ENCODE results near the gene RTN4RL1.

The RTN4RL1 gene

DNA sequence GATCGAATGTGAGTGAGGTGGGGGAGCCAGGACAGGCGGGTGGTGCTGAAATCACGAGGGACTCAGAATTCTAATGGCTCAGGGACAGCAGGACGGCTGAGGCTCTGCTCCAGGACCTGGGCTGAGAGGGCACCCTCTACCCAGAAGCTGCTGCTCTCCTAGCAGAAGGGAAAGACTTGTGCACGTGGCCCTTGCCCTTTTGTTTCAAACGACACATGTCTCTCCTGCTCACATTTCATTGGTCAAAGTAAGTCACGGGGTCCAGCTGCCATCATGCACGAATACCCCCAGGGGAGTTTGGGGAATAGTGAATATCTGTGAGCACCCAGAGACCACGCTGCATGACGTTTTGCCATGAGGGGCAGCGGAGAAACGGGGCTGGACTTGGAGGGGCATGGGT, 73.2 kb downstream of the RTN4RL1 start:
- TF ChIP-seq, protein P1, sequence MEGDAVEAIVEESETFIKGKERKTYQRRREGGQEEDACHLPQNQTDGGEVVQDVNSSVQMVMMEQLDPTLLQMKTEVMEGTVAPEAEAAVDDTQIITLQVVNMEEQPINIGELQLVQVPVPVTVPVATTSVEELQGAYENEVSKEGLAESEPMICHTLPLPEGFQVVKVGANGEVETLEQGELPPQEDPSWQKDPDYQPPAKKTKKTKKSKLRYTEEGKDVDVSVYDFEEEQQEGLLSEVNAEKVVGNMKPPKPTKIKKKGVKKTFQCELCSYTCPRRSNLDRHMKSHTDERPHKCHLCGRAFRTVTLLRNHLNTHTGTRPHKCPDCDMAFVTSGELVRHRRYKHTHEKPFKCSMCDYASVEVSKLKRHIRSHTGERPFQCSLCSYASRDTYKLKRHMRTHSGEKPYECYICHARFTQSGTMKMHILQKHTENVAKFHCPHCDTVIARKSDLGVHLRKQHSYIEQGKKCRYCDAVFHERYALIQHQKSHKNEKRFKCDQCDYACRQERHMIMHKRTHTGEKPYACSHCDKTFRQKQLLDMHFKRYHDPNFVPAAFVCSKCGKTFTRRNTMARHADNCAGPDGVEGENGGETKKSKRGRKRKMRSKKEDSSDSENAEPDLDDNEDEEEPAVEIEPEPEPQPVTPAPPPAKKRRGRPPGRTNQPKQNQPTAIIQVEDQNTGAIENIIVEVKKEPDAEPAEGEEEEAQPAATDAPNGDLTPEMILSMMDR (conservative IDR thresholded peaks at IDR 0.05) = no peak
- no peak overlapping the region for H3K27ac ChIP-seq

DNA sequence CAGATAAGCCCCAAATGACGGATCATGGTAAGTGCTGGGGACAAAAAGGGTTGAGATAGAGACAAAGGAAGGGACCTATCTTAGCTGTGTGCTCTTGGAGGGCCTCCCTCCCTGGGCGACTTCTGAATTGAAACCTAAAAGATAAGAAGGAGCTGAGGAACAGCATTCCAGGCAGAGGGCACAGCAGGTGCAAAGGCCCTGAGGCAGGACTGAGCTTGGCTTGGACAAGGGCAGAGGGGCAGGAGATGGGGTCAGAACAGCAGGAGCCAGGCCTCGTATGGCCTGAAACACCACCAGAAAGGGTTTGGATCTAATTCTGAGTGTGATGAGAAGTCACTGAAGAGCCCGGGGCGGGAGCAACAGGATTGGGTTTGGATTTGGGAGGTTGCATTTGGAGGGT, 75.4 kb downstream of the RTN4RL1 start:
- TF ChIP-seq, protein P1 (conservative IDR thresholded peaks at IDR 0.05) = no peak
- H3K27ac ChIP-seq = no peak overlapping the region

DNA sequence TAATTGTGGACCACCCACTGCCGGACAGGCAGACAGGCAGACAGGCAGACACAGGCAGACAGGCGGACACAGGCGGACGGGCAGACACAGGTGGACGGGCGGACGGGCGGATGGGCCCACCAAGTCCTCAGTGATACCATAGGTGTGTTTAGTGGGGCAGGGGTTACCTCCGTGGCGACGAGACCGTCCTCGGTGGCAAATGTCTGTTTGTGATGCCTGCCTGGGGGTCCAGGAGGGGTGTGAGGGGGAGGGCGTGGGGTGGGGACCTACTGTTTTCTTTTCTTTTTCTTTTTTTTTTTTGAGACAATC, 76.7 kb downstream of the RTN4RL1 start:
- no peak overlapping the region for H3K27ac ChIP-seq
- TF ChIP-seq, protein P1 (conservative IDR thresholded peaks at IDR 0.05) = no peak

DNA sequence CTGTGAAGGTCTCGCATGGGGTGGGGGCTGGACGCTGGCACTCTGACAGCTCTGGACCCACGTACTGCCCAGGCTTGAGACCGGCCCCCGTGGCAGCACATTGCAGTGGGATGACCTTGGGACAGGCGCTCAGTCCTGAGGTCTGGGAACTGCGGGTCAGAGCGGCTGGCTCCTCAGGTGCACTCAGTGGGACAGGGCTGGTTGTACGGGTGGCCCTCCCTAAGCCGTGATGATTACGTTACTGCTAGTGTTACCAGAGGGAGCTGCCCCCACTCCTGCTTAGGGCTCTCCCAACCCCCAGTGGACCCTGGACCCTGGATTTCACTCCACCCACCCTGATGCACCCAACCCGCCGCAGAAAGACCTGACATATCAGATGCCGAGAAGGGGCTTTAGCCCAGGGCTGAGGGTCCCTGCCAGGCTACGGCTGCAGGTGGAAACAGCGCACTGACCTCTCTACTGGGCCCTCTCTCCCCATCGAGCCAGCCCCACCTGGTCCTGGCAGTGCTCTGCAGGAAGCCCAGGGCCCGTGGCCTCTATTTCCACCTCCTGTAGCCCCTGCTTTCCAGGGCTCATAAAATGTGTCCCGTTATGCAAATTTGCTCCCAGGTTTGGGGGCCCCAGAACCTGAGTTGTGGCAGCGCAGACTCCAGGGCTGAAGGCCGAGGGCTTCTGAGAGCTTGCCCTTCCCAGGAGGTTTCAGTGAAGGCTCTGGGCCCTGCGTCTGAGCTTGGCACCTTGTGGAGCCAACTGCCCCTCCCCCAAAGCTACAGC, 77.2 kb downstream of the RTN4RL1 start:
- H3K27ac ChIP-seq = no peak overlapping the region
- TF ChIP-seq, protein P1 (conservative IDR thresholded peaks at IDR 0.05) = no peak

DNA sequence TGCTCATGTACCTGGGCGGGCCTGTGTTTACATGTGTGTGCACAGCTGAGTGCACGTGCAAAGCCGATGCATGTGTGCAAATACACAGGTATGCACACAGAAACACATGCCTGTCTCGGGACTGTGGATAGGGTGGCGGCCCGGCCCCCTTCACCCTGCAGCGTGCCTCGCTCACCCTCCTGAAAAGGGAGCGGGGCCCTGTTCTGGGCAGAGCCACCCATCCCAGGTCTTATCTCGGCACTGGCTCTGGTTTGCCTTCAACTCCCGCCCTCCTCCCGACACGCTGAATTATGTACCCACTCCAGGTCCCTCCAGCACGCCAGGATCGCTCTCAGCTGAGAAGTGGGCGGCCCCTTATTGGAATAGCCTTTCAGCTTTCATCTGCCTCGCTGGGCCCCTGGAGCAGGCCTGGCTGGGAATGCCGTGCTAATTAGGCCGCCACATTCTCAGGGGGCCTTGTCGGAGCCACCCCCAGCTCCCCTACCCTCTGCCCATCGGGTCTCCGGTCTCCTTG, 77.8 kb downstream of the RTN4RL1 start:
- TF ChIP-seq, protein P1 (conservative IDR thresholded peaks at IDR 0.05) = no peak
- H3K27ac ChIP-seq = no peak overlapping the region

DNA sequence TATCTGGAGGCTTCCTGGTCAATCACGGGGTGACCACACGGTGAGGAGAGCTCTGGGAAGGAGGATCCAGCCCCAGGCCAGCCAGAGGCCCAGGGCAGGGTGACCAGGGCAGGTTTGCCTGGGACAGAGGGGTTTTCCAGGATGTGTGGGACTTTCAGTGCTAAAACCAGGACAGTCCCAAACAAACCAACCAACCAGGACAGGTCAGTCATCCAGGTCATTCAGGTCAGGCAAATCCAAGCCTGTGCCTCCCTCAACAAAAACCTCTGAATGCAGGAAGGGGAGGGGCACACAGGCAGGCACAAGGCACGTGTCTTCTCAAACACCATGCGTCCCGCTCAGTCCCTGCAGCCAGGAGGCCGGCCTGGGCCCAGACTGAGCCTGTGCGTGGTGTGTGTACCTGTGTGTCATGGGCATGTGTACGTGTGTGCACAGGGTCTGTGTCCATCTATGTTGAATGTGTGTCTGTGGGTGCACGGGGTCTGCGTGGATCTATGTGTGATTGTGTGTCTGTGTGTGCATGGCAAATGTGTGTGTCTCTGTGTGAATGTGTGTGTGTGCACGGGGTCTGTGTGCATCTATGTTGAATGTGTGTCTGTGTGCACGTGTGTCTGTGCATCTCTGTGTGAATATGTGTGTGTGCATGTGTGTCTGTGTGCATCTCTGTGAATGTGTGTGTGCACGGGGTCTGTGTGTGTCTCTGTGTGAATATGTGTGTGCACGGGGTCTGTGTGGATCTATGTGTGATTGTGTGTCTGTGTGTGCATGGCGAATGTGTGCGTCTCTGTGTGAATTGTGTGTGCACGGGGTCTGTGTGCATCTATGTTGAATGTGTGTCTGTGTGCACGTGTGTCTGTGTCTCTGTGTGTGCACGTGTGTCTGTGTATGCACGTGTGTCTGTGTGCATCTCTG, 78.9 kb downstream of the RTN4RL1 start:
- no peak overlapping the region for H3K27ac ChIP-seq
- TF ChIP-seq, protein P1 (conservative IDR thresholded peaks at IDR 0.05) = no peak

DNA sequence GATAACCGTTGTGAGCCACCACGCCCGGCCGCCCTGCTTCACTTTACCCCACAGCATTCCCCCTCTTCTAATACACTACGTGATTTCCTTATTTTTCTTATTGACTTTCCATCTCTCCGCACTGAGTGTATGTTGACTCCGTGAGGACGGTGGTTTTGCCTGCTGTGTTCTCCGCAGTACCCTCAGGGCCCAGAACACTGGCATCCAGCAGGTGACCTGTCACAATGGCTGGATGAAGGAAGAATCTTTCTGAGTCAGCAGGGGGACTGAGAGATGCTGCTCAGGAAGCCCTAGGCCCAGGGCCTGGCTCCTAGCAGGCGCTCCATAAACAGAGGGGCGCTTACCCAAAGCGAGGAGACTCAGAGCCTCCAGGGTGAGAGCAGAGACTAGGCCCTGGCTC, 79.5 kb downstream of the RTN4RL1 start:
- TF ChIP-seq, protein P1 (conservative IDR thresholded peaks at IDR 0.05) = no peak
- H3K27ac ChIP-seq = no peak overlapping the region

Data from VCaP (cell line).